Subcutaneous adipose tissue (tissue), 4 donors: ENCODE measurements around the gene POU2AF3. TPM values are rescaled to one million over a fixed set of nuclear protein-coding genes. Genes with fewer than 3 reads are reported as not detected.

Experiments used
- total RNA-seq, 4 donors: library from RNA; depleted of rRNA; stranded (reverse); fragments of >200 nt; gene quantifications; one replicate each; pipeline ENCODE4 v1.1.0, GENCODE V29; 2016
- TF ChIP-seq, protein P1 (sequence below): fragments of 450-650 bp; IDR thresholded peaks from one replicate; pipeline ENCODE4 v1.5.1; 2016; ENCODE audit warnings: low read depth, mild to moderate bottlenecking, control low read depth, antibody characterized with exemption, moderate library complexity

The POU2AF3 gene
- total RNA-seq, 4 donors from 2014 or later: 0.68 to 4.0 (median 1.9) TPM

GRCh38 chr11:111309215-111309915, 11.0 kb downstream of the POU2AF3 start:
- TF ChIP-seq, protein P1, sequence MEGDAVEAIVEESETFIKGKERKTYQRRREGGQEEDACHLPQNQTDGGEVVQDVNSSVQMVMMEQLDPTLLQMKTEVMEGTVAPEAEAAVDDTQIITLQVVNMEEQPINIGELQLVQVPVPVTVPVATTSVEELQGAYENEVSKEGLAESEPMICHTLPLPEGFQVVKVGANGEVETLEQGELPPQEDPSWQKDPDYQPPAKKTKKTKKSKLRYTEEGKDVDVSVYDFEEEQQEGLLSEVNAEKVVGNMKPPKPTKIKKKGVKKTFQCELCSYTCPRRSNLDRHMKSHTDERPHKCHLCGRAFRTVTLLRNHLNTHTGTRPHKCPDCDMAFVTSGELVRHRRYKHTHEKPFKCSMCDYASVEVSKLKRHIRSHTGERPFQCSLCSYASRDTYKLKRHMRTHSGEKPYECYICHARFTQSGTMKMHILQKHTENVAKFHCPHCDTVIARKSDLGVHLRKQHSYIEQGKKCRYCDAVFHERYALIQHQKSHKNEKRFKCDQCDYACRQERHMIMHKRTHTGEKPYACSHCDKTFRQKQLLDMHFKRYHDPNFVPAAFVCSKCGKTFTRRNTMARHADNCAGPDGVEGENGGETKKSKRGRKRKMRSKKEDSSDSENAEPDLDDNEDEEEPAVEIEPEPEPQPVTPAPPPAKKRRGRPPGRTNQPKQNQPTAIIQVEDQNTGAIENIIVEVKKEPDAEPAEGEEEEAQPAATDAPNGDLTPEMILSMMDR: no peak

GRCh38 chr11:111310088-111310487, 11.7 kb downstream of the POU2AF3 start:
- TF ChIP-seq, protein P1: no peak

GRCh38 chr11:111310723-111311122, 12.4 kb downstream of the POU2AF3 start:
- TF ChIP-seq, protein P1: no peak

DNA sequence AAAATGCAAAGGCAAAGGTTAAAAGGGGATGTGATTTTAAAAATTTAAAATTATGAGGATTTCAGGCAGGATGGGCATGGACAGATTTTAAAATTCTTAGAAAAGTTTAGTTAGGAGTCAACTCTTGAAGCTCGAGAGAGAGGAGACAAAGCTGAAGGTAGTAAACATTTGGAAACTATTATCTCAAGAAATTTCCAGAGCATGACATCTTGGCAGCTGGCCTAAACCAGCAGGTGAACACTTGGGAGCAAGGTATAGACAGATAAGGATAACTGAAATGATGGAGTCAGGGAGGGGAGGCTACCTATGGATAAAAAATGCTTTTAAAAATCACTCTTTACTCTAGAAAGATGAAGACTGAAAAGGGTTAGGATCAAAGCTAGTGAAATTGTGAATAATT, 13.7 kb downstream of the POU2AF3 start:
- TF ChIP-seq, protein P1: no peak

GRCh38 chr11:111319296-111319695, 20.9 kb downstream of the POU2AF3 start:
- TF ChIP-seq, protein P1: no peak

- TF ChIP-seq, protein P1: no peak
These were observed 22.6 kb downstream of the POU2AF3 start for GRCh38 chr11:111320728-111321568.

GRCh38 chr11:111322534-111322933, 24.2 kb downstream of the POU2AF3 start:
- TF ChIP-seq, protein P1: no peak
